Chondrocyte (in vitro differentiated cells): ENCODE results near the gene CEP350. TPM values are rescaled to one million over a fixed set of nuclear protein-coding genes. Genes with fewer than 3 reads are reported as not detected.

Source experiments
- DNase-seq: peaks from one replicate; pipeline ENCODE4 v3.0.0; 2021; ENCODE audit warnings: mixed read lengths, low spot score
- H3K27ac Mint-ChIP-seq: one replicate; pipeline ENCODE4 v1.8.0; 2021; ENCODE audit warnings: mild to moderate bottlenecking, moderate library complexity, mixed read lengths; ENCODE audit not compliant: unreplicated experiment
- H3K27me3 Mint-ChIP-seq: 2 replicates; pipeline ENCODE4 v1.8.0; 2021; ENCODE audit warnings: low read depth, mixed read lengths
- H3K36me3 Mint-ChIP-seq: 2 replicates; pipeline ENCODE4 v1.8.0; 2021; ENCODE audit warnings: low read depth, mixed read lengths
- H3K4me1 Mint-ChIP-seq: 2 replicates; pipeline ENCODE4 v1.8.0; 2021; ENCODE audit warnings: low read depth, mild to moderate bottlenecking, mixed read lengths
- H3K4me3 Mint-ChIP-seq: one replicate; pipeline ENCODE4 v1.8.0; 2021; ENCODE audit warnings: mild to moderate bottlenecking, moderate library complexity, mixed read lengths; ENCODE audit not compliant: unreplicated experiment
- H3K9me3 Mint-ChIP-seq: 2 replicates; pipeline ENCODE4 v1.8.0; 2021; ENCODE audit warnings: low read depth, mixed read lengths
- total RNA-seq: library from RNA; stranded (reverse); gene quantifications from 3 replicates; pipeline ENCODE4 v1.2.1, GENCODE V29; 2021
- TF ChIP-seq, protein P1 (sequence below): fragments of 200-600 bp; sonication (generic); IDR thresholded peaks from 2 replicates; pipeline ENCODE4 v1.5.0; 2021; ENCODE audit warnings: antibody characterized with exemption, mild to moderate bottlenecking, moderate library complexity

Gene CEP350
- total RNA-seq, 1 donor from 2014 or later: 36.2 TPM

DNA sequence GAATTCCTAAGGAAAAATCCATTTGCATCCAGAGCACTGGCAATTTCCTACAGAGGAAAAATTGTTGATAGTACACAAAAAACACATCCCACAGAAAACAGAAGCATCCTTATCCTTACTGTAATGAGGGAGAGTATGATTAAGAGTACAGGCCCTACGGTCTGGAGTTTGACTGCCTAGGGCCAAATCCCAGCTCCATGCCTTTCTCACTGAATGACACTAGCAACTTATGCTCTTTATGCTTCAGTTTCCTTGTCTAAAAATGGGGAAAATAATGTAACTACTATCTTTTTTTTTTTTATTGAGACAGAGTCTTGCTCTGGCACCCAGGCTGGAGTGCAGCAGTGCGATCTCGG is 27.8 kb upstream of the CEP350 start:
- H3K9me3 Mint-ChIP-seq: no peaks in the 10 kb centered on the region

DNA sequence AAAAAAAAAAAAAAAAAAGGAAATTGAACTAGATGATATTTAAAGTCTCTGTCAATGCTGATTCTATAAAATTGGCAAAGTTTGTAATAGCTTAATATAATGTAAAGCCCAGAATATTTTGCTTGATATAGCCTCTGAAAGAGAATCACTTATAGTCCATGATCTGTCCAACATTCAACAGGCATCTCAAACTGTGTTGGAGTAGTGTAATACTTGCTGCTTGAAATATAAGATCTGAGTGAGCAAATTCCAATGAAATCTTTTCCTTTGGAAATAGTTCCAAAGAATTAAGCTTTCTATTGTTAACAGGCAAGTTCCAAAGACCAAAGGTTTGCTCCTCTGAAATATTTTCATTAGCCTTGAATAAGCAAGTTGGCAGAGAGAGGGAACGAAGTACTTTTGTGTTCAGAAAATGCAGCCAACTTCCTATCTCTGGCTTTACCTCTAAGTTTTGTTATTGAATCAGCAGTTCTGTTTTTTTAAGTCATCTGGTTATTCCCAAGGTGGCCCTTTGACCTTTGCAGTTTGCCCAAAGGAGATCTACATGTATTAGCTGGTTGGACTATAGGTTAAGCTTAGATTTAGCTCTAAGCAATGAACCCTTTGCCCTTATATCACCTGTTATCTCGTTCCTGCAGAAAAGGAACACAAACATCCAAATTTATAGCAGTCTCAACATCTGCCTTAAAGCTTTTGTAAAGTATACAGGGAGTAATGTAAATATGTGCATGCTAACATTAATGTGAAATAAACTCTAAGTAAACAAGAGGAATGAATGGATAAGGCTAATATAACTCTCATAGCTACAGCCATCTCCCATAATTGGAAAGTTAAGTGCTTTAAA is 24.4 kb upstream of the CEP350 start:
- DNase-seq: no peak
- Mint-ChIP-seq H3K27ac (no peak overlapping the region), H3K9me3 (no peaks in the 10 kb centered on the region), H3K4me1 (peaks cover 6% of the 10 kb centered on the region), H3K4me3 (no peak overlapping the region), H3K27me3 (no peaks in the 10 kb centered on the region), H3K36me3 (no peaks in the 10 kb centered on the region)
- TF ChIP-seq, protein P1, sequence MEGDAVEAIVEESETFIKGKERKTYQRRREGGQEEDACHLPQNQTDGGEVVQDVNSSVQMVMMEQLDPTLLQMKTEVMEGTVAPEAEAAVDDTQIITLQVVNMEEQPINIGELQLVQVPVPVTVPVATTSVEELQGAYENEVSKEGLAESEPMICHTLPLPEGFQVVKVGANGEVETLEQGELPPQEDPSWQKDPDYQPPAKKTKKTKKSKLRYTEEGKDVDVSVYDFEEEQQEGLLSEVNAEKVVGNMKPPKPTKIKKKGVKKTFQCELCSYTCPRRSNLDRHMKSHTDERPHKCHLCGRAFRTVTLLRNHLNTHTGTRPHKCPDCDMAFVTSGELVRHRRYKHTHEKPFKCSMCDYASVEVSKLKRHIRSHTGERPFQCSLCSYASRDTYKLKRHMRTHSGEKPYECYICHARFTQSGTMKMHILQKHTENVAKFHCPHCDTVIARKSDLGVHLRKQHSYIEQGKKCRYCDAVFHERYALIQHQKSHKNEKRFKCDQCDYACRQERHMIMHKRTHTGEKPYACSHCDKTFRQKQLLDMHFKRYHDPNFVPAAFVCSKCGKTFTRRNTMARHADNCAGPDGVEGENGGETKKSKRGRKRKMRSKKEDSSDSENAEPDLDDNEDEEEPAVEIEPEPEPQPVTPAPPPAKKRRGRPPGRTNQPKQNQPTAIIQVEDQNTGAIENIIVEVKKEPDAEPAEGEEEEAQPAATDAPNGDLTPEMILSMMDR: no peak

More for the DNA sequence above, 27.8 kb upstream of the CEP350 start:
- Mint-ChIP-seq H3K4me1 (peaks cover 6% of the 10 kb centered on the region), H3K27me3 (no peaks in the 10 kb centered on the region), H3K27ac (no peak overlapping the region), H3K4me3 (no peak overlapping the region), H3K36me3 (peaks cover under 1% of the 10 kb centered on the region)
- TF ChIP-seq, protein P1: no peak
- no peak for DNase-seq

DNA sequence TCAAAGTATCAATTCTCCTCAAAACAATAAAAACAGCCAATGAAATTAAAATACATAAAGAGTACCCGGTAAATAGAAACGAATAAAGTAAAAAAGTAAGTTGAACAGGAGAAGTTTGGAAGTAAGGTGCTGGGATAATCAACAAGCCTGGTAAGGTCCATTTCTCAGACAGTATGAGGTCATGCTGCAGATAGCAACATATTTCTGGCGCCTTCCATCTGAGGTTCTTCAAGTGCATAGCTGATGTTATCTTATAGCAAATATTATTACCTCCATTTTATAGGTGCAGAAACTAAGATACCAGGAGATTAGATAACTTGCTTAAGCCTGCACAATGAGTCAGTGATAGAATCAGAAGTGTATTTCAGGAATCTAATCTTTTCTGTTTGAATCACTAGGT is 23.7 kb upstream of the CEP350 start:
- H3K27ac Mint-ChIP-seq: no peak overlapping the region
- H3K4me1 Mint-ChIP-seq: peaks cover 6% of the 10 kb centered on the region
- H3K36me3 Mint-ChIP-seq: no peaks in the 10 kb centered on the region
- no peaks in the 10 kb centered on the region for H3K9me3 Mint-ChIP-seq
- DNase-seq: no peak
- H3K27me3 Mint-ChIP-seq: no peaks in the 10 kb centered on the region
- TF ChIP-seq, protein P1: no peak
- no peak overlapping the region for H3K4me3 Mint-ChIP-seq

DNA sequence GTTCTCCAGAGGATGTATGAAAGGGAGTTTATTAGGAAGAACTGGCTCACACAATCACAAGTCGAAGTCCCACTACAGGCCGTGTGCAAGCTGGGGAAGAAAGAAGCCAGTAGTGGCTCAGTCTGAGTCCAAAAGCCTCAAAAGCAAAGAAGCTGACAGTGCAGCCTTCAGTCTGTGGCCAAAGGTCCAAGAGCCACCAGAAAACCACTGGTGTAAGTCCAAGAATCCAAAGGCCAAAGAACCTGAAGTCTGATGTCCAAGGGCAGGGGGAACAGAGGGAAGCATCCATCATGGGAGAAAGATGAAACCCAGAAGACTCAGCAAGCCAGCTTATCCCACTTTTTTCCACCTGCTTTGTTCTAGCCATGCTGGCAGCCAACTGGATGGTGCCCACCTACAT is 21.4 kb upstream of the CEP350 start:
- Mint-ChIP-seq H3K36me3 (no peaks in the 10 kb centered on the region), H3K4me3 (no peak overlapping the region)

DNA sequence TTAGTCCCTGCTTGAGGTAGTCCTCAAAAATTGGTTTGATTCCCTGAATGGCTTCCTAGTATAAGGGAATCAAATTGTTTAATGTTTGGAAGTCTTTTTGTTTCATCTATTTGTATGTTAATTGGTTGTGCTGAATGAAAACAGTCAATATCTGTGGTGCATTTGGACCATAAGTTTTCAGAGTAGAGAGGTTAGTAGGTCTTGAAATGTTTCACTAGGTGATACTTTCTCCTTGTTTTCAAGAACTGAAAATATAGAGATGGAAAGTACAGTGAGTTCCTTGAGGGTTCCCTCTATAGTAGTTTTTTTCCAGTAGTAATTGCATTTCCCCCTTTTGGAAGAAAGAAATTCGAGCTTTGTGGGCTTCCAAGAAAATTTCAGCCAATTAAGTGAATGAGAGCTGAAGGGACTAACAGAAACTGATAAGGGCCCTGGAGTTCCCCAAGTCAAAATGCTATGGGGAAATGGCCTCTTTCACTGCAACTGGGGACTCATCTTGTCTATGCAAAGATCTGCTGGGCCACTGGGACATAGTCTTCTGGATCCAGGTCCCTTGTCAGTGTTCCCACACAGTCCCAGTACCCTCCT is 18.6 kb upstream of the CEP350 start:
- no peak overlapping the region for H3K4me3 Mint-ChIP-seq
- TF ChIP-seq, protein P1: no peak
- no peak overlapping the region for H3K27ac Mint-ChIP-seq
- no peaks in the 10 kb centered on the region for H3K9me3 Mint-ChIP-seq
- DNase-seq: no peak
- H3K36me3 Mint-ChIP-seq: no peaks in the 10 kb centered on the region
- no peaks in the 10 kb centered on the region for H3K27me3 Mint-ChIP-seq
- H3K4me1 Mint-ChIP-seq: no peaks in the 10 kb centered on the region

More for the DNA sequence above, 21.4 kb upstream of the CEP350 start:
- Mint-ChIP-seq H3K27me3 (no peaks in the 10 kb centered on the region), H3K9me3 (no peaks in the 10 kb centered on the region), H3K27ac (no peak overlapping the region), H3K4me1 (peaks cover 6% of the 10 kb centered on the region)
- TF ChIP-seq, protein P1: no peak
- no peak for DNase-seq
